ENCODE measurements around the gene ZNHIT1.
"Not testable (repeated sequence)": the region's sequence is repeated elsewhere in the genome, so short reads cannot be mapped to it uniquely, and the experiment has no call there.

Gene ZNHIT1

DNA sequence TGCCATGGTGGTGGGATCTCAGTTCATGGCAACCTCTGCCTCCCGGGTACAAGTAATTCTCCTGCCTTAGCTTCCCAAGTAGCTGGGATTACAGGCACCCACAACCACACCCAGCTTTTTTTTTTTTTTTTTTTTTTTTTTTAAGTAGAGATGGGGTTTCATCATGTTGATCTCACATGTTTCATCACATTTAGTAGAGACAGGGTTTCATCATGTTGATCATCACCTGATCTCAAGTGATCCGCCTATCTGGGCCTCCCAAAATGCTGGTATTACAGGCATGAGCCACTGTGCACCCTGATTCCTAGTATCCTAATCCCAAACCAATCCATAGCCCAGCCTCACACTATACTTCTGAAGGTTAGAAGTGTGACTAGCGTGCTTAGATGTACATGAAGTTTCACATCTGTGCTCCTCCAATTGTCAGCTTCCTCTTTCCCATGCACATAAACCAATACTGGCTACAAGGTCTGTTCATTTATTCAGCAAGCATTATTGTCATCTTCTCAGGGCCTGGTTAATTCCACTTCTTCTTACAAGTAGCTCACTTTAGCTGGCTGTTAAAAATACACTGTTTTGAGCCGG is 31.0 kb upstream of the ZNHIT1 start:
- DNase-seq (ENCODE audit: low read depth), result no peak

DNA sequence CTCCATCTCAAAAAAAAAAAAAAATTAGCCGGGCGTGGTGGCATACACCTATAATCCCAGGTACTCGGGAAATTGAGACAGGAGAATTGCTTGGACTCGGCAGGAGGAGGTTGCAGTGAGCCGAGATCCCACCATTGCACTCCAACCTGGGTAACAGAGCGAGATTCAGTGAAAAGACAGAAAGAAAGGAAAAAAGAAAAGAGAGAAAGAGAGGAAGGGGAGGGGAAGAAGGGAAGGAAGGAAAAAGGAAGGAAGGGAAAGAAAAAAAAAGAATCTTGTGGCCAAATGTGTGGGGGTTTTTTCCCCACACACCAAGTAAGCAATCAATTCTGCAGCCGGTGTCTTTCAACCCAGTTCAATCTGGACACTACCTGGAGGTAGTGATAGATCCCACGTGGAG is 28.9 kb upstream of the ZNHIT1 start:
- no peak for DNase-seq (ENCODE audit: low read depth)

DNA sequence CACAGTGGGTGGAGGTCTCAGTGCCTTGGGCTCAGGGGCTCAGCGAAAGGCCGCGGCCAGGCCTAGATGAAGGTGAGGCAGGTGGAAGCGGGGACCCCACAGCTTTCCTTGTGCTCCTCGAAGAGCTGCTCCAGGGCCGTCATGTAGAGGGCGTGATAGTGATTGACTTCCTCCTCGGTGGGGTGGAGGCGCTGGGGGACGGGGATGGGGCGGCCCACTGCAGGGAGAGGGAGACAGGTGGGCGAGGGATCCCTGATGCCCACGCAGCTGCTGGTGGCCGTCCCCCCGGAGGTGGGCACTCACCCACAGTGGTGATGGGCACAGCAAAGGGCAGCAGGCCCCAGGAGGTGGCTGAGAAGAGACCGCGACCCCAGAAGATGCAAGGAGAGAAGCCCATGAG is 22.1 kb upstream of the ZNHIT1 start:
- no peak for DNase-seq (ENCODE audit: low read depth)

DNA sequence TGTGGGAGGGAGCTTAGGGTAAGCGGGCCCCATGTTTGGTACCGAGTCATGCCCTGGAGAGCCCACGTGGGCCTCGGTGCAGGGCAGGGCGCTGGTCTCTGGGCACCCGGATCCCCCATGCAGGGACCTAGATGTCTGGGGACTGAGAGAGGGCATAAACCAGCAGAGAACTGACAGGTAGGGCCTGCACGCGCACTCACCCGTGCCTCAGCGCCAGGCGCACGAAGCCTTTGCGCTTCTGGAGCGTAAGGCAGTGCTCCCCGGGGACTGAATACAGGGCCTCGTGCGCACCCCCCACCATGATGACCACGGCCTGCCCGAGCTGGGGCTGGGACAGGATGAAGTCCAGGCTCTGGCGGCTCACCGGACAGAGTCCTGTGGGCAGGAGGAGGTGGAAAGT is 20.0 kb upstream of the ZNHIT1 start:
- DNase-seq (ENCODE audit: low read depth), result no peak

DNA sequence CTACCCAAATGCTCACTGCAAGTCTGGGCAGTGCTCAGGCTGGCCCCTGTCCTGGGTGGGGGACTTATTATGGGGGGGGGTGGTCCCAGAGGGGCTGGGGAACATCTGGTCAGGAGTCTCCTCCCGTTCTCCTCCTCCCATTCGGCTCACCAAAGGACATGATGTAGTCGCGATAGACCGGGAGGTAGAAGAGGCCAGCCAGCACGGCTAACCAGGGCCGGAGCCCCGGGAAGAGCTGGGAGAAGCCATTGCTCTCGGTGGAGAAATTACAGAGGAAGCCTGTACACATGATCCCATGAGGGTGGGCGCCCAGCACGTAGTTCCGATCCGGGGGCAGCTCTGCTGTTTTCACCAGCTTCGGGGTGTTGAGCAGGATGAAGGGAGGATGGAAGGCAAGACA is 19.5 kb upstream of the ZNHIT1 start:
- DNase-seq (ENCODE audit: low read depth), result no peak

DNA sequence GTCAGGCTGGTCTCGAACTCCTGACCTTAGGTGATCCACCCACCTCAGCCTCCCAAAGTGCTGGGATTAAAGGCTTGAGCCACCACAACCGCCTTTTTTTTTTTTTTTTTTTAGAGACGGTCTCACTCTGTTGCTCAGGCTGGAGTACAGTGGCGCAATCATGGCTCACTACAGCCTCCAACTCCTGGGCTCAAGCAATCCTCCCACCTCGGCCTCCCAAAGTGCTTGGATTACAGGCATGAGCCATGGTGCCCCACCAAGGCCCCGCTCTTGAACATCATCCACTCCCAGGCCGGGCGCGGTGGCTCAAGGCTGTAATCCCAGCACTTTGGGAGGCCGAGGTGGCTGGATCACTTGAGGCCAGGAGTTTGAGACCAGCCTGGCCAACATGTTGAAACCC is 18.4 kb upstream of the ZNHIT1 start:
- DNase-seq (ENCODE audit: low read depth), result not testable (repeated sequence)

DNA sequence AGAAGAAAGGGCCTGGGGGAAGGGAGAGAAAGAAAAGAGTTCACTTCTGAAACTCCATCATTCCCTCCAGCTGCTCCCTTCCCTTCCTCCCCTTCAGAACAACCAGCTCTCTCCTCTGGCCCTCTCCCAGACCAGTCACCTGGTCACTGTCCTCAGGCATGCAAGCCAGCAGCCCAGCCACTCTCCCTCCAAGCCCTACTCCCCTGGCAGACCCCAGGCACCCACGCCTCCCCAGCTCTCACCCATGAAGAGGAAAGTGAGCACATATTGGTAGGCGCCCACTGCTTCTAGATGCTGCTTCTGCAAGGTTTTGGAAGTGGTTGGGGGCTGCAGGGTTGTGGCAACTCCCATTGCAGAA is 17.5 kb upstream of the ZNHIT1 start:
- no peak for DNase-seq (ENCODE audit: low read depth)

DNA sequence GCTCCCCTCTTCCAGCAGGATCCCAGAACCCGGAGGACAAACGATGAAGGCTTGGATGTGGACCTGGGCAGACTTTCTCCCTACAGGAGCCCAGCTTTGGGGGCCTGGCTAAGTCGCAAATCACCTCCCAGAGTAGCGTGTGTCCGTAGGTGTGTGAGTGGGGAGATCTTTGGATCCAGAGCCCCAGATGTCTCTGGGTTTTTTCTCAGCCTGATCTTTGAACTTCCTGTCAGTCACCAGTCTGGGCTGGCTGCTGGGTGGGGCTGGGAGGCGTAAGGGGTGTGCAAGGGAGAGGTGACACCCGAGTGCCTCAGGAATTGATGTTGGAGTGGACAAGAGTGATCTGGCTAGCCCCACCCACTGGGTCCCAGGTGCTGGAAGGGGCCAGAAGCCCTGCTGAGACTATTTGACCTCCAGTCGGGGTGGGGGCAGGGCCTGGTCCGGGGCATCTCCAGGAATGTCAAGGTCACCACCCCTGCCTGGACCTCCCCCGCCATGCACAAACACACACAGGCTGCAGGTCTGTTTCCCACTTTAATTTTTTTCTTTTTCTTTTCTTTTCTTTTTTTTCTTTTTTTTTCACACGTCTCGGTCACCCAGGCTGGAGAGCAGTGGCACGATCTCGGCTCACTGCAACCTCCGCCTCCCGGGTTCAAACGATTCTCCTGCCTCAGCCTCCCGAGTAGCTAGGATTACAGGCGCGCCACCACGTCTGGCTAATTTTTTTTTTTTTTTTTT is 16.9 kb upstream of the ZNHIT1 start, which contains the start of gene MOGAT3:
Gene MOGAT3, minus strand, starts transcription at position 175 of the 738 bp plus-strand sequence. CDS start 182 bp downstream, outside the sequence.
- DNase-seq (ENCODE audit: low read depth), result no peak

DNA sequence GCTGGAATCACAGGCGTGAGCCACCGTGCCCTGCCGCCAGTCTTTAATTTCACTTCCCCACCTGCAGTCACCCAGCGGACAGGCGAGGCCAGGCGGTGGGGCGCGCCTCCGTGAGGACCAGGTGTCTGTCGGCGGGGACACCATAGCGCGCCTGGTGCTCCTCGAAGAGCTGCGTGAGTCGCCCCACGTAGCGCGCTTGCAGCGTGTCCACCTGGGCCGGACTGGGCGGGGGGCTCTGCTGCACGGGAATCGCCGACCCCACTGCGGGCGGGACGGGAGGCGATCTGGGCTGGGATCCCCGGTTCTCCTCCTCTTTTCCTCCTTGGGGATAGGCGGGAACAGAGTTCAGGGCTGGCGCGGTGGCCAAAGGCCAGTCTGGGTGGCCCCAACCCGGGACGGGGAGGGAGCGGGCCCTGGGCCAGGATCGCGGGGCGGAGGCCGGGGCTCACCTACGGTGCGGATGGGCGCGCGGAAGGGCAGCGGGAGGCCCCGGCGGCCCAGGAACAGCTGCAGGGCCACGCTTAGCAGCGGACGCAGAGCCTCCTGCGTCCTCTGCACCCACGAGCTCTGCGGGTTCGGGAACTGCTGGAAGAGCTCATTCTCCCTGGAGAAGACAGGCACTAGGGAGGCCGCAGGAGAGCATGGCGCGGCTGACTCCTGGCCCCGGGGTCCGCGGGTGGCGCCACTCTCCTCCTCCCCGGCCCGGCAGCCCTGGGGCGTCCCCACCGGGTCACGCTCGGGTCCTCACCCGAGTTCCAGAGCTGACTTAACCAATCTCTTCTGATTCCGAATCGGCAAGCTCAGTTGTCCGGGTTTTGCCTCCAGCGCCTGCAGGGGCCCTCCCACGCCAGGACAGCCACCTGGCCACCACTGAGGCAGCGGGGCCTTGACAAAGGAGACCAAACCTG is 16.0 kb upstream of the ZNHIT1 start:
- no peak for DNase-seq (ENCODE audit: low read depth)

DNA sequence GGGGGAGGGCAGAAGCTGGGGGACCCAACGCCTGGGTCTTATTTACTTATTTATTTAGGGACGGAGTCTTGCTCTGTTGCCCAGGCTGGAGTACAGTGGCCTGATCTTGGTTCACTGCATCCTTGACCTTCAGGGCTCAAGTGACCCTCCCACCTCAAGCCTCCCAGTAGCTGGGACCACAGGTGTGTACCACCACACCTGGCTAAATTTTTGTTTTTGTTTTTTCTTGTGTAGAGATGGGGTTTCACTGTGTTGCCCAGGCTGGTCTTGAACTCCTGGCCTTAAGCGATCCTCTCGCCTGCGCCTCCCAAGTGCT is 15.4 kb upstream of the ZNHIT1 start:
- DNase-seq (ENCODE audit: low read depth), result no peak

DNA sequence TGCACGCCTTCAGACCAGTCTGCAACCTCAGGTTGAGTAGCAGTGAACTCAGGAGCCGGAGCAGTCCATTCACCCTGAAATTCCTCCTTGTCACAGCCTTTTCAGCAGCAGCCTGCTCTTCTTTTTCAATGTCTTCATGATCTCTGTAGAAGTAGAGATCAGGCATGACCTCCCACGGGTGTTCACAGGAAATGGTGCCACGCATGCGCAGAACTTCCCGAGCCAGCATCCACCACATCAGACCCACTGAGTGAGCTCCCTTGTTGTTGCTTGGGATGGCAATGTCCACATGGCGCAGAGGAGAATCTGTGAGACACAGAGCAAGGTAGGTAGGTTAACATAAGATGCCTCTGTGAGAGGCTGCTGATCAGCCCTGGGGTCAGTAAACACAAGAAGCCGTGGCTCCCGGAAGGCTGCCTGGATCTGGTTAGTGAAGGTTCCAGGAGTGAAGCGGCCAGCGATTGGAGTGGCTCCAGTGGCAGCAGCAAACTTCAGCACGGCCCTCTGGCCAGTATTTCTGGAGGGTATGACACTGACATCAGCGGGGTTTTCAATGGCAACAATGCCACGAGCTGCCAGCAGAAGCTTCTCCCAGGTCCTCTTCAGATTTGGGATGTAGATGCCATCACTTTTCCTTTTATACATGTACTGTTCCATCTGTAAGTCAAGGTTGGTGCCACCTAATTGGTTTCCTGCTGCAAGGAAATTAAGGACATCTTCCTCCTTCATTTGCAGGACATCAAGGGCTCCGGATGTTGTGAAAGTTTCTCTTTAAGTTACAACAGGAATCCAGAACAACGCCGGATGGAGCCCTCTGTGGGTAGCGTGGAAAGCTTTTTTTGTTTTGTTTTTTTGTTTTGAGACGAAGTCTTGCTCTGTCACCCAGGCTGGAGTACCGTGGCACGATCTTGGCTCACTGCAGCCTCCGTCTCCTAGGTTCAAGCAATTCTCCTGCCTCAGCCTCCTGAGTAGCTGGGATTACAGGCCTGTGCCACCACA is 13.9 kb upstream of the ZNHIT1 start:
- DNase-seq (ENCODE audit: low read depth), result not testable (repeated sequence)

DNA sequence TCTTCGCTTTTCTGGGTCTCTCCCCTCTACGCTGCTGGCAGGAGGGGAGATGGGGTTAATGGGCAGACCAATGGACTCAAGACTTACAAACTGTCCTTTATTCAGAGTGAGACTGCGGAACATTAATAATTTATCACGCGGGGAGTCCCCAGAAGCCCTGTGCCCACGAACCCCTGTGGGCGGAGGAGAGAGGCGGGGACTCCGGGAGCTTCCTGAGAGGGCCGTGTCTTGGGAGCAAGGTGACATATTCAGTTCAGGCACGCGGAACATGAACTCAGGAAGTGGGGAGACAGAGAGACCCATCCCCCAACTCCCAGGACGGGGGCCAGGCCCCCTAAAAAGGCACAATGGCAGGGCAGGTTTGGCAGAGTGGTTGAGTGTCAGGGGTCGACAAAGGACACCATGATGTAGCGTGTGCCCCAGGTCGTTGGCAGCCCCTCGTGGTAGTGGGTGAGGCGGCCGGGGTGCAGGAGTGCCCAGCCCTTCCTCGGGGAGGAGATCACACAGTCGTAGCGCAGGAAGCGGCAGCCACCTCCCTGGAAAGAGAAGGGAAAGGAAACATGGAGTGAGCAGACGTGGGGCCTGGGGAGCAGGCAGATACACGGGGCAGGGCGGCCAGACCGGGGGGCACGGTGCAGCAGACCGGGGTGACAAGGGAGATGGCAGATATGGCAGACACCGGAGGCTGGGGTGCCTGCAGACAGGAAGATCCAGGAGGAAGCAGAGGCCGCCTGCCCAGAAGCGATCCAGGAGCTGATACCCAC is 11.9 kb upstream of the ZNHIT1 start:
- DNase-seq (ENCODE audit: low read depth), result no peak

DNA sequence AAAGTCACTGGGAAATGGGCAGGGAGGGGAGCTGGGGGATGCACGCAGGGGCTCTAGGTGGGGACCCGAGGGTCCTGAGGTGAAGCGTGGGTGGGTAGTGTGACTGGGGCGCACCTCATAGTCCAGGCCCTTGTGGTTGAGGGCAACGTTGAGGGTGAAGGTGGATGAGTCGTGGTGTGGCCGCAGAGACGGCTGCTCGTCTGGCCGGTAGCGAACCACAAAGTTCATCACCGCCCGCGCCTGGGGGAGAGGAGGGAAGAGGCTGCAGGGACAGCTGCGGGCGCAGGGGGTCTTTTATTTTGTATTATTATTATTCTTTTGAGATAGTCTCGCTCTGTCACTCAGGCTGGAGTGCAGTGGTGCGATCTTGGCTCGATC is 11.3 kb upstream of the ZNHIT1 start:
- DNase-seq (ENCODE audit: low read depth), result no peak

DNA sequence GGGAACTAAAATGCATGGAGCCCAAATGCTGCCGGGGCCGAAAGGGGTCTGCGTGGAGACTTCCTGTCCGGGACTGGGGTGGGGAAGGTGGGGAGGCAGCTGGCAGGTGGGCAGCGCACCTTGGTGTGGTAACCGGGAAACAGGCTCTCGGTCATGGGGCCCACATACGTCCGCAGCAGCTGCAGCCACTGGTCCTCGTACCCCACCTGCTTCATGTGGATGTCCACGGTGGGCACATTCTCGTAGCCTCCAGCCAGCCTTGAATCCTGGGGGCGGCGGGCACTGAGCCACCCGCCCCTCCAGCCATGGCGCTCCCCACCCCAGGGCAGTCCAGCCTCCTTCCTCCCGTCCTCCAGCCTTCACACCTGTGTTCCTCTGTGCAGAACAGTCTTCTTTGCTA is 10.5 kb upstream of the ZNHIT1 start:
- no peak for DNase-seq (ENCODE audit: low read depth)

DNA sequence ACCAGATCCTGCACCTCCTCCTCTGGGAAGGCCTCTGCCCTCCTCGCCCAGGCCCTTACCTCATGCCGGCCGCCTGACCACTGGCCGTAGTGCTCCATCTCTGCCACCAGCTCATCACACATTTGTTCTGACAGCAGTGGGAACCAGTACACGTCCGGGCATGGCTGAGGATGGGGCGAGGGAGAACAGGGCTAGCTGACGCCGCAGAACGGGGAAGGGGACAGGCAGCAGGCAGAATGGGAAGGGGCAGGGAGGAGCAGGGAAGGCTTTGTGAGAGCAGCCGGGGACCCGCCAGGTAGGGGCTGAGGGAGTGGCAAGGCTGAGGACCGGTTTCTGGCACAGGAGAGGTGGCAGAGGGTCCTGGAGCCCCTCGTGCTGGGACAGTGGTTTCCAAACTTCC is 9.2 kb upstream of the ZNHIT1 start:
- DNase-seq (ENCODE audit: low read depth), result no peak

DNA sequence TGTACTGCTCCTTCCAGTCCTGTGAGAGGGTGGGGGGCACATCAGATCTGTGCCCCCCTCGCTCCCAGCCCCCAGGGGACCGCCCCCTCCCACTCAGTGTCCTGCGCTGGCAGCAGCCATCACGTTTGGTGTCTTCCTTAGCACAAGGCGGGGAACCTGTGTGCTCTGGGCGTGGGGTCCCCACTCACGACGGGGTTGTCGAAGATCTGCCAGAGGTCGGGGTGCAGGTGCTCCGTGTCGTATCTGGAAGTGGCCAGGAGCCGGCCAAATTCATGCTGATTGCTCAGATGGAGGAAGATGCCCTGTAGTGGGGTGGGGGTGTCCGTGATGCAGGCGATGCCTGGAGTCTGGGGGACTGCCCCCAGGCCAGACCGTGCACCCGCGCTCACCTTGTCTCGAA is 7.8 kb upstream of the ZNHIT1 start:
- DNase-seq (ENCODE audit: low read depth), result no peak

DNA sequence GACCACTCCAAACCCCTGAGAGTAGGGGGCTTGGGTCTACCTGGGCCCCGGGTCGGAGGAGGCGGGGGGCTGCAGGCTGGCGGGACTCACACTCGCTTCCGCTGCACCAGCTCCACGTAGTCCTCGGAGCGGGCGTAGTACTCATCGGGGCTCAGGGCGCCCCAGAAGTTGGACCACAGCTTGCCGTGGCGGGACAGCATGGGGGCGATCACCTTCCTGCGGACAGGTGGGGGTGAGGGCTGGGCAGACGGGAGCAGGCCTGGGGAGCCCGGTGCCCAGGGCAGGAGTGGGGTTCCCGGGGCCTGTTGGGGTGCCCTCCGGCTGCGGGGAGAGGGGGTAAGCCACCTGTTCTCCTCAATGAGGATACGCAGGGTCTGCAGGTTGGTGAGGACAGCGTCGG is 6.5 kb upstream of the ZNHIT1 start:
- no peak for DNase-seq (ENCODE audit: low read depth)

DNA sequence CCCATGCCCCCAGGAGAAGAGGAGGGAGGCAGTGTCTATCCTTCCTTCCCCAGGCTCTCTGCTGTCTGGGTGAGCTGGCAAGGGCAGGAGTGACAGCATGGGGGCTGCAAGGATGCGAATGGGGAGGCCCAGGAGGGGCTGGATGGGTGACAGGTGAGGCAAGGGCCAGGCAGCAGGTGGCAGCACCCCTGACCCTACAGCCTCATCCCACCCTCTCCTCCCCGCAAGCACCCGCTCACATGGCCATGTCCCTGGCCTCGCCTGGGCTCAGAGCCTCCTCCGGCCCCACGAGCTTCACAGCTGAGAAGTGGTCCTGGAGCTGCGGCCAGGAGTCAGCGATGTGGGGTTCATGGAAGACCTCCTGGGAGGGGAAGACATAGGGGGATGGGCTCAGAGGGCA is 6.0 kb upstream of the ZNHIT1 start:
- no peak for DNase-seq (ENCODE audit: low read depth)

DNA sequence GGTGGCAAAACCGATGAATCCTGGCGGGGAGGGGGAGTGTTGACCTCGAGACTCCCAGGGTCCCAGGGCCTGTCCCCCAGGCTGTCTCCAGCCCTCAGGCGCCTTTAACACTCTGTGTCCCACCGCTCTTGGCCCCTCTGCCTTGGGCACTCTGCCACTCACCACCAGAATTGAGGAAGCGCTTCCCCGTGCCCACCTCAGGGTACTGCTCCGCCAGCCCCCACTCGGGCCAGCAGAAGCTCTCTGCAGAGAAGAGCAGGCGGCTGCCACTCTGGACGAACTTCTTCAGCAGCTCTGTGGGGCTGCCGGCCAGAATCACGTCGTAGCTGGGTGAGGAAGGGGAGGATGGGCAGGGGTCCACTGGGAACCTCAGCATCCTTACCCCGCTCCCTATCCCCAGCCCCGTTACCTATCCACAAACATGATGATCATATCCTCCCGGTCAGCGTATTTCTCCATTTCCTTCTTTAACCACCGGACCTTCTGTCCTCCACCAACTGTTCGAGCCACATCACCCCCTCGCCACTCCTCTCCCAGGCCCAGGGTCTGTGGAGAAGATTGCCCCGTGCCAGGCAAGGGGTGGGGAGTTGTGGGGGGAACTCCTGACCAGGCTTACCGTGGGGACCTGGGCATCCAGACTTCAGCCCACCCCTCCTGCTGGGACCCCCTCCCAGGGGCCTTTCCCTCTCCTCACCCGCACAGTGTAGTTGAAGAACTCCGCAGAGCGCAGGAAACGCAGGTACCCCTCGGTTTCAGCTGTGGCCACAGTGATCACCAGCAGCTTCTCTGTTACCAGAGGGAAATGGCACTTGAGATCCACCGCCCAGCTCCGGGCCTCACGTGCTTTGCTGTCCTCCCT is 1.7 kb upstream of the ZNHIT1 start:
- no peak for DNase-seq (ENCODE audit: low read depth)

DNA sequence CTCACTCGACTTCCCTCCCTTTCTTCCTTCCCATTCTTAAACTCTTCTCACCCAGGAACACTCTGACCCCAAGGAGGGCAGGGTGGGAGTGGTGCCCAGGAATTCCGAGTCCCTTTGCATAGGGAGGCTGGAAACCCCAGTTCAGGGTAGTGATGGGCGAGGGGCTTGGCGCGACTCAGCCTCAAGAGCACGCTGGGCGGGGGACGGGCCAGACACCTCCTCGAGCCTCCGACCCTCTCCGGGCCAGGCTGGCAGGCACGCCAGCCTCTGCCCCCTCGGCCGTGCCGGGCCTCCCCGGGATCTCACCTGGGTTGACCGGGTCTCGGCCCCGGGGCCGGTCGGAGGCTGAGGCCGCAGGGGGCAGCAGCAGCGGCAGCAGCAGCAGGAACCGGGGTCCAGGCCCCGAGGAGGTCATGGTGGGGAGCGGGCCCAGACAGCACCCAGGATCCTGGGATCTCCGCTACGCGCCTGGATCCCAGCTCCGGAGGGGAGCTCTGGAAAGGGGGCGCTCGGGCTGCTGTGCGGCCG is 1.0 kb upstream of the ZNHIT1 start:
- DNase-seq (ENCODE audit: low read depth), result no peak
